Subcutaneous preadipocyte (primary cell): ENCODE results near the gene TFB2M. TPM values are rescaled to one million over a fixed set of nuclear protein-coding genes. Genes with fewer than 3 reads are reported as not detected.

Experiments
- small RNA-seq: library from RNA; depleted of rRNA; stranded (forward); fragments of <200 nt; gene quantifications from one replicate; pipeline ENCODE3, GENCODE V24; 2012
- total RNA-seq: library from RNA; depleted of rRNA; stranded (reverse); fragments of >200 nt; gene quantifications from 2 replicates; pipeline ENCODE4 v1.2.3, GENCODE V29; 2012

TFB2M gene
- total RNA-seq, result 18.0 and 25.4 TPM in 2 replicates

GRCh38 chr1:246566128-246566812, at the start of gene TFB2M, which contains the start of gene CNST:
Gene TFB2M, minus strand, starts transcription at chr1:246566261. Its CDS starts 123 bp downstream, at chr1:246566138.
Gene CNST, plus strand, starts transcription at chr1:246566456. Its CDS starts 25,107 bp downstream, at chr1:246591563.

GRCh38 chr1:246506674-246507481, 59.2 kb downstream of the TFB2M start, which contains the start of gene SMYD3:
Gene SMYD3, minus strand, starts transcription at chr1:246507279.

Small RNA genes lying within 50 kb of the gene (small RNA-seq; reads per million reads assigned to genes)
- not detected for gene AL356583.2

Other genes starting within 250 kb of the TFB2M start
- gene SMYD3, start 59.0 kb downstream of the TFB2M start, total RNA-seq, result 19.2 and 20.9 TPM in 2 replicates
- gene CNST, start 195 bp upstream of the TFB2M start, total RNA-seq, result 9.6 and 19.4 TPM in 2 replicates
- 30.5 and 48.5 TPM in 2 replicates for gene SCCPDH, start 158.1 kb upstream of the TFB2M start, total RNA-seq